Measurements from ENCODE around the gene TRAPPC5.
A peak's percentile ranks its signal among the peaks of the same experiment; 100 is the strongest.

DNA sequence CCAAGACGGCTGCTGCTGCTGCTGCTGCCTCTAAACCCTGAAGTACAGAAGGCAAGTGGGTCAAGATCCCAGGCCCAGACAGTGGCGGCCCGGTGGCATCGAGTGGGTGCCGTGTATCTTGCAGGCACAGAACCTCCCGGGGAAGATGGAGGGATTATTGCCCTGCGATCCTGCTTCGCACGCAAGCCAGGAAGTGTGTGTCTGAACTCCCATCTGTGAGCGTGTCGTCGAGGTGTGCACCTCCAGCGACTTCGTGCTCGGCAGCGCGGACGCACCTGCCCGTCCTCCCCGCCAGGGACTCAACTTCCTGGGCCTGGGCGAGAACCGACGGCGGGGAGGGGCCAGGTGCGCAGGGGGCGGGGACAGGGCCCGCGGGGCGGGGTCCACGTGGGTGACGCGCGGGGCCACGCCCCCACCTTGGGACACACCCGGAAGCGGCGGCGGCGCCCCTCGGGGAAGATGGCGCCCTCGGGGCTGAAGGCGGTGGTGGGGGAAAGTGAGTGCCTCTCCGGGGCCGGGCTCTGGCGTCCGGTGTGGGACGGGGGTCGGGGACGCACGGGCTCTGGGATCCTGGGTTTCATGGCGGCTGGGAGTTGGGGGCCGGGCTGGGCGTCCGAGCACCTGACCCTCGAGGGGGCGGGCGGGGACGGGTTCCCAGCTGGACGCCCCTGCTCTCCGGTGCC lies 43.8 kb upstream of the TRAPPC5 start, which contains the start of gene STXBP2:
- no peak for TF ChIP-seq POLR2AphosphoS5 (IDR thresholded peaks at IDR 0.05)
- TF ChIP-seq, protein P1, sequence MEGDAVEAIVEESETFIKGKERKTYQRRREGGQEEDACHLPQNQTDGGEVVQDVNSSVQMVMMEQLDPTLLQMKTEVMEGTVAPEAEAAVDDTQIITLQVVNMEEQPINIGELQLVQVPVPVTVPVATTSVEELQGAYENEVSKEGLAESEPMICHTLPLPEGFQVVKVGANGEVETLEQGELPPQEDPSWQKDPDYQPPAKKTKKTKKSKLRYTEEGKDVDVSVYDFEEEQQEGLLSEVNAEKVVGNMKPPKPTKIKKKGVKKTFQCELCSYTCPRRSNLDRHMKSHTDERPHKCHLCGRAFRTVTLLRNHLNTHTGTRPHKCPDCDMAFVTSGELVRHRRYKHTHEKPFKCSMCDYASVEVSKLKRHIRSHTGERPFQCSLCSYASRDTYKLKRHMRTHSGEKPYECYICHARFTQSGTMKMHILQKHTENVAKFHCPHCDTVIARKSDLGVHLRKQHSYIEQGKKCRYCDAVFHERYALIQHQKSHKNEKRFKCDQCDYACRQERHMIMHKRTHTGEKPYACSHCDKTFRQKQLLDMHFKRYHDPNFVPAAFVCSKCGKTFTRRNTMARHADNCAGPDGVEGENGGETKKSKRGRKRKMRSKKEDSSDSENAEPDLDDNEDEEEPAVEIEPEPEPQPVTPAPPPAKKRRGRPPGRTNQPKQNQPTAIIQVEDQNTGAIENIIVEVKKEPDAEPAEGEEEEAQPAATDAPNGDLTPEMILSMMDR (IDR thresholded peaks at IDR 0.05): peak in 1 of 2 donors; percentile 14

All from suprapubic skin (tissue), 3 donors.